Daoy (cell line): ENCODE results near the gene TFB2M. TPM values are rescaled to one million over a fixed set of nuclear protein-coding genes. Genes with fewer than 3 reads are reported as not detected.
"Not testable (repeated sequence)": the region's sequence is repeated elsewhere in the genome, so short reads cannot be mapped to it uniquely, and the experiment has no call there.

Experiments used
- DNase-seq: peaks from one replicate; pipeline ENCODE4 v3.0.0-alpha.2; 2015; ENCODE audit warnings: low read depth
- total RNA-seq: library from RNA; depleted of rRNA; stranded (reverse); fragments of >200 nt; shearing (Covaris generic); gene quantifications from 2 replicates; pipeline ENCODE4 v1.2.3, GENCODE V29; 2014

TFB2M gene
- total RNA-seq, 1 experiment from 2014 or later = 56.5 TPM

DNA sequence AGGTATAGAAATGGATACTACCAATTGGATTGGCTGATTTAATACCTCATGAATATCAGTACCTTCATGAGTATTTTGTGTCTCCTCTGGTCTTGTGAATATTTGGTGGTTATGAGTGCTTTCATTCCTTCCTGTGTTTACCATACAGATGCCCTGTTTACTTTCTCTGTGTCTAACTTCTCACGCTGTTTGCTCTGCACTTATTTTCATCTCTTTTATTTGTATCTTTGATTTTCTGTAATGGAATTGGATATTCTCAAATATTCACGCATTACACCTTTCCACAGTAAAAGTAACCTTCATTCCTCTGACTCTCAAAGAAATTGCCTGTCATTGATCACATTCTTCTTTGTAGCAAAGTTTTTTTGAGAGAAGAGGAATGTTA is 17.0 kb upstream of the TFB2M start:
- no peak for DNase-seq

DNA sequence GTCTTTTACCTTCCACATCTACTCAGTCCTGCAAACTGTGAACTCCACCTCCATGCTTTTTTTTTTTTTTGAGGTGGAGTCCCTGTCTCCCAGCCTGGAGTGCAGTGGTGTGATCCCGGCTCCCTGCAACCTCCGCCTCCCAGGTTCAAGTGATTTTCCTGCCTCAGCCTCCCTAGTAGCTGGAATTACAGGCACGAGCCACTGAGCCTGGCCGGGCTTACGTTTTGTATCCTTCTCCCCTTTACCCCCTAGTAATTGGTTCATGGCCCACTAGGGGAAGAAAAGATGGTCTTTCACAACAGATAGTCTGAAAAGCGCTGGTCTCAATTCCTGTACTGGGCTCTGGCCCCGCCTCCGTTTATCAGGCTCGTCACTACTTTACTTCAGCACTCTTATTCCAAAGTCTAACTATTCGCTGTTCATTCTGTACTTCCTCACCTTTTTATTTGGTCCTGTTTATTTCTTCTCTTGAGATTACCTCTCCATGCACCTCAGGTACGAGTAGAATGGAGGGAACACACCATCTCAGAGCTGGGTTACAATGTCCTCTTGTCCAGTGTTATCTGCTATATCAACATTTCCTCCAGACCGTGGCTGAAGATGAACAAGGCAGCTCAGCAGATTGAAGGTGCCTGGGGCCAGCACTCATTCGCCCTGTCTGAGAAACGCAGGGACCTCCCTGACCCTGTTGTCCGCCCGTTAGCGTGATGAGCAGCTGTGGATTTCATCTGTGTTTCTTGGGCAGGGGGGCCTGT is 16.4 kb upstream of the TFB2M start:
- no peak for DNase-seq

DNA sequence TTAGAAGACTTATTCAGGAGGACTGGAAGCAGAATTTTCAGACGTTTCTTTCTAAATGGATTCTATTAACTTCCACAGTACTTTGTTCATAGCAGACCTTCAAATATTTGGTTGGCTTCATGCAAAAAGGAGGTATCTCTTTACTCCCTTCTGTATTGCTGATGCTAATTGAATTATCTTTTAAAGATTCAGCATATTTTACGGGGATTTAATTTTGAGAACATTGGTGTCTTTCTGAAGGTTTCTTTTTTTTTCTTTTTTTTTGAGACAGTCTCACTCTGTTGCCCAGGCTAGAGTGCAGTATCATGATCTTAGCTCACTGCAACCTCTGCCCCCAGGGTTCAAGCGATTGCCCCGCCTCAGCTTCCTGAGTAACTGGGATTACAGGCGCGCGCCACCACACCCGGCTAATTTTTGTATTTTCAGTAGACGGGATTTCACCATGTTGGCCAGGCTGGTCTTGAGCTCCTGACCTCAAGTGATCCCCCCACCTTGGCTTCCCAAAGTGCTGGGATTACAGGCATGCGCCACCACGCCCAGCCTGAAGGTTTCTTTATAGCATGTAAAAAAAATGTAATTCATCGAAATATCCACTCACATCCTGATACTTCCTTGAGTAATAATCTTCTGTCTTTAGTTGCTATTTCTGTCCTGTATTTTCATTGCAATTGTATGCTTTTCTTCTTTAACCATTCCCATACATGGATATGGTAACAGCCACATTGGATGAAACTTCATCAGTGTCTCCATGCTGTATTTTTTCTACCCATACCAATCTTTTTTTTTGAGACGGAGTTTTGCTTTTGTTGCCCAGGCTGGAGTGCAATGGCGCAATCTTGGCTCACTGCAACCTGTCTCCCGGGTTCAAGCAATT is 14.7 kb upstream of the TFB2M start:
- no peak for DNase-seq

- DNase-seq = no peak
These were observed 13.8 kb upstream of the TFB2M start for GRCh38 chr1:246579818-246580217.

DNA sequence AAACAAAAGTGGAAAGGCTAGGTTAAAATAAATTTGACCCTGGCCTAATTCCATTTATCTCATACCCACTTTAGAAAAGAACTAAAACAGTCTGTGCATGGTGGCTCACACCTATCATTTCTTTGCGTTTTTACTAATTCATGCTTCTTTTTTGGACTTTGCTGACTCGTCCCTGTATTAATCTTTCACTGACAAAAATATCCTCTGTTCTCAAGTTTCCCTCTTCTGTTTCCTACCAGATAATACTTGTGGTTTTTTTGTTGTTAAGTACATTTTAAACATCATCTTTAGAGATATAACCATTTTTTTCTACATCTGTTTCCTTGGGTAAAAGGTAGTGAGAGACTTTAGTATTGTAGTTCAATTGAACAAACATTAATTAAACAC is 11.7 kb upstream of the TFB2M start:
- no peak for DNase-seq

DNA sequence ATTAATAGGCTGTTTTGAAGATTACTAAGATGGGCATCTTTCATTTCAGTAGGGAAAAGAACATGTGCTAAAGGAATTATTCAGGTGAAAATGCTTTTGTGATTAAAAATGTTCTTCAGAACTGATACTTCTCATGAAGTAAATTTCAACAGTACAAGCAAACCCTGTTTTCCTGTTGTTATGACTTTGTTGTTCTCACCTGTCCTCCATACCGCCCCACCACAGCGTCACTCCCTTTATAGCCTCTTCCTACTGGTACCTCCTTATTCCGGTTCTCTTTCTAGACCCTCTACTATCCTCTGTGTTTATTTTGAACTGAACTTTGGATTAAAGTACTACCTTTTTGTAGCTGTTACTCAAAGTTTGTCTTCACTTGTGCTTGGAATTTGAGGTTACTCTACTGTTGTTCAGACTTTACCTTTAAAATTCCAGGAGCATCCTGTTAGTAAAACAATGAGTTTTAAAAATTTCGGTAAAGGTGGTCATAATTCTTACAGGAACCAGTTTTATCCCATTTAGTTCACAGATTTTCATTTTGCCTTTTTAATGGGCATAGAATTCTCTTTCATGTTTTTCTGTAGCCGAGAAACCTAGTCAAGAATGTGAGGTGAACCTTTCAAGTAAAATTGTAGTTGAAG is 11.1 kb upstream of the TFB2M start:
- DNase-seq = no peak

GRCh38 chr1:246576709-246577032 is 10.6 kb upstream of the TFB2M start:
- no peak for DNase-seq

DNA sequence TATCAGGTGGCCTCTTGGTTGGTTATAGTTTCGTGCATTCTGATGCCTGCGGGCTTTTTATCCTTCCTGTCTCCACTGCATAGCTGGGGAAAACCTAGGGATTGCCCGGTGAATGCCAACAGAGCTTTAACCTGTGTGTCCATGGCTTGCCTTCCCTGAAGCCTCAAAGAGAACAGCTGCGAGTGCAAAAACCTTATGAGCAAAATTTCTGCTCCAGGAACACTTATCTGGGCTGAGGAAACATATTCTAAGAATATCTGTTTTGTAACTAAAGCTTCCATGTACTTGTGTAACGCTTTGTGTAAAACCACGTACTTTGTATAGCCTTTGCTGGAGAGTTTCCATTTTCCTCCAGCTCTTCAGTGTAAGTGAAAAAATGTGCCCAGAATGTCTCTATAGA is 7.4 kb upstream of the TFB2M start:
- DNase-seq = no peak

- DNase-seq = no peak
These were observed 6.7 kb upstream of the TFB2M start for GRCh38 chr1:246572785-246573184.

- DNase-seq = no peak
These were observed 5.9 kb upstream of the TFB2M start for GRCh38 chr1:246571953-246572352.

DNA sequence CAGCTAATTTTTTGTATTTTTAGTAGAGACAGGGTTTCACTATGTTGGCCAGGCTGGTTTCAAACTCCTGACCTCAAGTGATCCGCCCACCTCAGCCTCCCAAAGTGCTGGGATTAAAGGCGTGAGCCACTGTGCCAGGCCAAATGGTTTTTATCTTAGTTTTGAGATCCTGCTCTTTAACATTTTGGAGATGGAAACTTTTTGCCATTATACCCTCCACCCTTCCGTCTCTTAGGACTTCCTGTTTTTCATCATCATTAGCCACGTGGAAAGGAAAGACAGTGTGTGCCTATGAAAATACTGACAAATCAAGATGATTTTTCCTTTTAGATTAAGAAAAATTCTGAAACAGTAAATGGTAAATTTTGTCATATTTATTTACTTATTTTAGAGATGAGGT is 5.2 kb upstream of the TFB2M start:
- not testable (repeated sequence) for DNase-seq

DNA sequence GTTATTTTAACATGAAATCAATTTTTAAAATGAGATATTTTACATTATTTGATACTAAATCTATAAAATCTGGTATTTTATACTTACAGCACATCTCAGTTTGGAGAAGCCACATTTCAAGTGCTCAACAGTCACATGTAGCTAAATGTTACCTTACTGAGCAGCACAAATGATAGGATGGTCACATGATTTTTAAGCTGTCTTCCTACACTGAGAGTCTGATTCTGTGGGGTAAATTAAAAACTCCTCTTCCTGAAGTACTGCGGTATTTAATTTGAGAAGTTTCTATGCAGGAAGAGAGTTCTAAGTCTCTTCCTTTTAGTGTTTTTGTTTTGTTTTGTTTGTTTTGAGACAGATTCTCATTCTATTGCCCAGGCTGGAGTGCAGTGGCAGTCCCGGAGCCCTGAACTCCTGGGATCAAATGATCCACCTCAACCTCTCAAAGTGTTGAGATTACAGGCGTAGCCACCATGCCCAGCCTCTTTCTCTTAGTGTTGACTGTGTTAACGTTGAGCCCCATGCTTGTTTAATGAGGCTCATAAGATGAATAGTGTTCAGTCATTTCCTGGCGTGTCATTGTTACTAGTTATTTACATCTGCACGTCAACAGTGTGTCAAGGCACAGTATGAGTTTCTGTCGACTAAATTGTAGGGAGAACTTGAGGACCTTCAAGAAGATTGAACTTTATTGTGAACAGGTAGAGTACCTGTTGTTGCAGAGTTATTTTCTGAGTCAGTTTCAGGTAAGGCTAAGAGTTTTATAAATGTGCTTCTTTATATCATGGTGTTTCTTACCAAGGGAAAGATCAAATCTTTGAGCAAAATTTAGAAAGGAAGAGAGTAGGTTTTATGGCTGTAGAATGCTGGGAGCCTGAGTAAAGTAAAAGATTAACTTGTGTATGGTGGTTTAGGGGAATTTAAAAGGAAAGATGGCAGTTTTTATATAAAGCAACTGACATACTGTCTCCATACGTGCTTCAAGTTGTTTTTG is 3.5 kb upstream of the TFB2M start:
- peak; percentile 25 for DNase-seq

DNA sequence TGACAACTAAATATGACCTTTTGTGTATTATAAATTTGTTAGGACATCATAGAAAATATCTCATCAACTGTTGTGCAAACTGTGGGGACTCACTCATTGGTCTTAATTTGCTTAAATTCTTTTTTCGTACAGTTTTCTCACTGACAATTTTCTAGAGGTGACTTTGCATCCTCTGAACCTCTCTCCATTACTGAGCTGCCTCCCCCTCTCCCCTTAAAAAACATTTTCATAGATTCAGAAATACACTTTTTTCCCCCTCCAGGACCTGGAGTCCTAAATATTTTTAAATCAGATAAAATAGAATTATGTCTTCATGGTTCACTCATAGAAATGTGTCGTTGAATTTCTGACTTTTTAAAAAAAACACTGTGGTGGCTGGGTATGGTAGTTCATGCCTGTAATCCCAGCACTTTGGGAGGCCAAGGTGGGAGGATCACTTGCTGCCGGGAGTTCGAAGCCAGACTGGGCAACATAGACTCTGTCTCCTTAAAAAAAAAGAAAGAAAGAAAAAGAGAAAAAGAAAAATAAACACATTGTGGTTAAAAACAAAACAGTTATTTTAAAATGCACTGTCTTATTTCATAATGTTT is 1.7 kb upstream of the TFB2M start:
- no peak for DNase-seq

GRCh38 chr1:246566813-246567645 is 968 bp upstream of the TFB2M start:
- DNase-seq = peak; percentile 50

DNA sequence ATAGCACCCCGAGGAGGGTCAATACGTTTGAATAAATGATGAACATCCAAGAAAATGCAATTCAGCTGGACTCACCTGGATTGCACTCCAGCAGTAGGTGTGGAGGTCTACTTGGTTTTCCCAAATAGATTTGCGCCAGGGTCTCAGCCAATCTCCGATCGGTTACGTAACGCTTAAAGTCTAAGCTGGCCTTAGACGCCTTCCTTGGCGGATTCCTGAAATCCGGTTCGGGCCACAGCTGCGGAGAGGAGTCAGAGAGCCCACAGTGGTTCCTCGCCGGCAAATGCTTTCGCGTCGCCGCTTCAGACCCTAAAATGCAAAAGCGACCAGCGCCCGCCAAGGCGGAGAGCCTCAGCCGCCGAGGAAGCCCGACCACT is 322 bp downstream of the TFB2M start:
- no peak for DNase-seq

DNA sequence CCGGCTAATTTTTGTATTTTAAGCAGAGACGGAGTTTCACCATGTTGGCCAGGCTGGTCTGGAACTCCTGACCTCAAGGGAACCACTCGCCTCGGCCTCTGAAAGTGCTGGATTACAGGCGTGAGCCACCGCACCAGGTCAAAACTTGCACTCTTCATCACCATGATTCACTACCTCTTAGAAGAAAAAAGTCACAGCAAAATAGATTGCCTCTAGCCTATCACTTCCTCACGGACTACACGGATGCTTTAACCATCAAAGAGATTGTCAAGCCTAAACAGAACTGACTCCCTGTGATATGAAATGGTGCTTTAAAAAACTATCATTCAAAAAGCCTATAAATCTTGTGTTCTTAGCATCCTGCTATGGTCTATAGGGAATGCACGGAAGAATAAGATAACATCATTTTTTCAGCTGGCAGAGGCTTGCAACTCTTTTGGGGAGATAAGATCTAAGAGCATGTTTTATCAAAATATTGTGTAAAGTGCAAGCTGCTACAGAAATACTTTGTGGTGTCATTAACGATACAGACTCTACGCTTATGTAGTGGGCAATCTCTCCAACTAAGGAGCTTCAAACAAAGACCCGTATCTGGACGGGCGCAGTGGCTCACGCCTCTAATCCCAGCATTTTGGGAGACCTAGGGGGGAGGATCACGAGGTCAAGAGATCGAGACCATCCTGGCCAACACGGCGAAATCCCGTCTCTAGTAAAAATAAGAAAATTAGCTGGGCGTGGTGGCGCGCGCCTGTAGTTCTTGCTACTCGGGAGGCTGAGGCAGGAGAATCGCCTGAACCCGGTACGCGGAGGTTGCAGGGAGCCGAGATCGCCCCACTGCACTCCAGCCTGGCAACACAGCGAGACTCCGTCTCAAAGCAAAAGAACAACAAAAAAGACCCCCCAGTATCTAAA is 966 bp downstream of the TFB2M start:
- DNase-seq = no peak

DNA sequence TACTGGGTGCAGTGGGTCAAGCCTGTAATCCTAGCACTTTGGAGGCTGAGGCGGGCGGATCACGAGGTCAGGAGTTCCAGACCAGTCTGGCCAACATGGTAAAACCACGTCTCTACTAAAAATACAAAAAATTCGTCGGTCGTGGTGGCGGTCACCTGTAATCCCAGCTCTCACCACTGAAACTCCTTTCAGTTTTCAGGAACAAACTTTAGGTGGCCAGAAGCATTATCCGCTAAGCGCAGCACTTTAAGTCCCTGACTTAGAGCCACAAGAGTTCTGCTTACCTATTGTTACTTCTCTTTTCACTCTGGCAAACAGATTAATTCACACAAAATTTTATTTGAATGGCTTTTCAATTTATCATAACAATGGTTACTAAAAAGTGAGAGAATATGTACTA is 5.2 kb downstream of the TFB2M start:
- DNase-seq = not testable (repeated sequence)

DNA sequence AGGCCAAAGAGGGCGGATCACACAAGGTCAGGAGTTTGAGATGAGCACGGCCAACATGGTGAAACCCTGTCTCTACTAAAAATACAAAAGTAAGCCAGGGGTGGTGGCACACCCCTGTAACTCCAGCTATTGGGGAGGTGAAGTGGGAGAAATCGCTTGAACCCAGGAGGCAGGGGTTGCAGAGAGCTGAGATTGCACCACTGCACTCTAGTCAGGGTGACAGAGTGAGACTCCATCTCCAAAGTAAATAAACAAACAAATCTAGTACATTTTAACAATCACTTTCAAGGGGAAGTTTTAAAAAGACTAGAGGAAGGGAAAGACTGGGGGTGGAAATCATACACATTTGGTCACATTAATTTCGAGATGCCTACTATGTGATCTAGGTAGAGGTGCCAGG is 6.8 kb downstream of the TFB2M start:
- no peak for DNase-seq

DNA sequence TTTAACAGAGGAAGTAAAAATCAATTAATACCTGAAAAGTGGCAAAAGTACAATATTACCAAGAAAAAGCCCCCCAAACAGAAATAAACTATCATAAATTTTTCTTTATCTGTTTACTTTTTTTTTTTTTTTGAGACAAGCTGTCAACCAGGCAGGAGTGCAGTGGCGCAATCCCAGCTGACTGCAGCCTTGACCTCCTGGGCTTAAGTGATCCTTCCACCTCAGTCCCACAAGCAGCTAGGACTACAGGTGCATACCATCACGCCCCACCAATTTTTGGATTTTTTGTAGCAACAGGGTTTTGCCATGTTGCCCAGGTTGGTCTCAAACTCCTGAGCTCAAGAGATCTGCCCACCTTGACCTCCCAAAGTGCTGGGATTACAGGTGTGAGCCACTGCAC is 8.0 kb downstream of the TFB2M start:
- no peak for DNase-seq
